Measurements from ENCODE around the gene SMARCAL1. TPM values are rescaled to one million over a fixed set of nuclear protein-coding genes. Genes with fewer than 3 reads are reported as not detected.
A peak's percentile ranks its signal among the peaks of the same experiment; 100 is the strongest.
"Not testable (repeated sequence)": the region's sequence is repeated elsewhere in the genome, so short reads cannot be mapped to it uniquely, and the experiment has no call there.

The SMARCAL1 gene
- total RNA-seq, 1 donor, result 20.3 TPM

DNA sequence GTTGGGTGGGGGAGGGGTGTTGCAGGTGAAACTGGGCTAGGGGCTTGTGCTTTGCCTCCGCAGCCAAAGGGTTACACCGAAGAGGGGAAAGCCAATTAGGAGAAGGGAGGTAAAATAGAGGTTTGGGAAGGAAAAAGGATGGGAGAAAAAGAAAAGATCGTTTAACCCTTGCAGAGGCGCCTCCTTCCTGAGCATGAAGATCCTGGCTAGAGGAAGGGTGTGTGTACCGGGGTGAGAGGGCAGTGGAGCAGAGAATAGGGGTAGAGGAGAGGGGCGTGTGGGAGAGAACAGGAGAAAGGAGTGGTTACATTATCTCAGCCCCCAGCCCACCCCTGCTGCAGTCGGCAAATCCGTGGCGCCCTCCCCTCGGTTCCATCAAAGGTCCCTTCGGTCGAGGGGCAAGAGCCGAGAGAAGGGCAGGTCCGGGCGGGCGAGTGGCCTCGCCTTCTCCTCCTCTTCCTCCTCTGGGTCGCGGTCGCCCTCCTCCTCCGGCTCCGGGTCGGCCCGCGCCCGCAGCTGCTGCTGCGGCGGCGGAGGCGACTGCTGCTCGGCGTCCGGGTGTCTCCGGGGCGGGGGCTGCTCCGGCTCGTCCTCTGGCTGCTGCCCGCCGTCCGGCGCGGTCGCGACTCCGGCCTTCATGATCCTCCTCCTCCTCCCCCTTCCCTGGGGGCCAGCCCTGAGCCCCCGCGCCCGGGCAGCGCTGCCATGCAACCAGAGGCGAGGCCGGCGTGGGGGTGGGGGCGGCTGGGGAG is 41.1 kb upstream of the SMARCAL1 start:
- no peak for DNase-seq (ENCODE audit: low read depth)
- TF ChIP-seq, protein P1, sequence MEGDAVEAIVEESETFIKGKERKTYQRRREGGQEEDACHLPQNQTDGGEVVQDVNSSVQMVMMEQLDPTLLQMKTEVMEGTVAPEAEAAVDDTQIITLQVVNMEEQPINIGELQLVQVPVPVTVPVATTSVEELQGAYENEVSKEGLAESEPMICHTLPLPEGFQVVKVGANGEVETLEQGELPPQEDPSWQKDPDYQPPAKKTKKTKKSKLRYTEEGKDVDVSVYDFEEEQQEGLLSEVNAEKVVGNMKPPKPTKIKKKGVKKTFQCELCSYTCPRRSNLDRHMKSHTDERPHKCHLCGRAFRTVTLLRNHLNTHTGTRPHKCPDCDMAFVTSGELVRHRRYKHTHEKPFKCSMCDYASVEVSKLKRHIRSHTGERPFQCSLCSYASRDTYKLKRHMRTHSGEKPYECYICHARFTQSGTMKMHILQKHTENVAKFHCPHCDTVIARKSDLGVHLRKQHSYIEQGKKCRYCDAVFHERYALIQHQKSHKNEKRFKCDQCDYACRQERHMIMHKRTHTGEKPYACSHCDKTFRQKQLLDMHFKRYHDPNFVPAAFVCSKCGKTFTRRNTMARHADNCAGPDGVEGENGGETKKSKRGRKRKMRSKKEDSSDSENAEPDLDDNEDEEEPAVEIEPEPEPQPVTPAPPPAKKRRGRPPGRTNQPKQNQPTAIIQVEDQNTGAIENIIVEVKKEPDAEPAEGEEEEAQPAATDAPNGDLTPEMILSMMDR (IDR thresholded peaks at IDR 0.05; ENCODE audit: insufficient read depth, low read depth, low read length), result no peak
- peak overlapping the region; percentile 66 for H3K4me3 ChIP-seq (ENCODE audit: low read depth, low read length)

DNA sequence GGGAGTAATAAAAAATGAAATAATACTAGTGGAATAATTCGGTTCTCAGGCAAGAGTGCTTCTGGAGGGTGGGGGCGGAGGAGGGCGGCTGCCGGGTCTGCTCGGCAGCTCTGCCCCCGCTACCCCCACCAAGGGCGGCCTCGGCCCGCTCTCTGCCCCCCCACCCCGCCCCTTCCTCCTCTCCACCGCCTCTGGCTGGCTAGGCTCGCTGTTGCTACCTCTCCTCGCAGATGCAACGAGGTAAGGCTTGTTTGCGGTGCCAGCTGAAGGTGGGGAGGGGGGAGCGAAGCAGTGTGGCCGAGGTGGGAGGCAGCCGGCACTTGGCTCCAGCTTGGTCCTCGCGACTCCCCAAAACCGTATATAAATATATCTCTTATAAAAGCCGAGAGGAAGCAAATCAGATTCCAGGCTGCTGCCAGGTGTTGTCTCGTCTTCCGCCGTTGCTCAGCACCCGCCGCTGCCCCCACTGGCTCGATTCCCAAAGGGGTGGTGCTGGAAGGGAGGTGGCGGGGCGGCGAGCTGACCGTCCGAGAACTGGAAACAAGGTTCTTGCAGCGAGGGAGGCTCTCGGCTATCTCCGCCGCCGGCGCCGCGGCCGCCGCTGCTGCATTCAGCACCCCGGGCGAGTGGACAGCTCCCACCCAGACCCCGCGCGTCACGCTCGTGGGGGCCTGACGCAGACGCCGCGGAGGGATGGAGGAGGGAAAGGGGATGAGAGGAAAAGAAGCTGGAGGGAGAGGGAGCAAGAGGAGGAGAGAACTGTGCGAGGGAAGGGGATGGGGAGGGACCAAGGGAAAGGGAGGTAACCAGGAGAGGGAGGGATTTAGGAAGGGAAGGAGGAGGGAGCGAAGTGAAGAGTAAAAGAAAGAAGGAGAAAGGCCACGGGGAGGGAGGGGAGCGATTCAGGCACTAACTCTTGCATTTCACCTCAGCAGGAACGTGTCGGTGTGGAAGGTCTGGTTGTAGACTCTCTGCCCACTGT is 40.3 kb upstream of the SMARCAL1 start, which contains the start of gene MARCHF4:
MARCHF4 (minus strand) TSS at position 763 of the 982 bp plus-strand sequence. CDS start 2,223 bp downstream, outside the sequence.
- H3K4me3 ChIP-seq (ENCODE audit: low read depth, low read length), result peak within 1 kb of the TSS; percentile 66
- TF ChIP-seq, protein P1 (IDR thresholded peaks at IDR 0.05; ENCODE audit: insufficient read depth, low read depth, low read length), result no peak
- DNase-seq (ENCODE audit: low read depth), result peak; percentile 89

DNA sequence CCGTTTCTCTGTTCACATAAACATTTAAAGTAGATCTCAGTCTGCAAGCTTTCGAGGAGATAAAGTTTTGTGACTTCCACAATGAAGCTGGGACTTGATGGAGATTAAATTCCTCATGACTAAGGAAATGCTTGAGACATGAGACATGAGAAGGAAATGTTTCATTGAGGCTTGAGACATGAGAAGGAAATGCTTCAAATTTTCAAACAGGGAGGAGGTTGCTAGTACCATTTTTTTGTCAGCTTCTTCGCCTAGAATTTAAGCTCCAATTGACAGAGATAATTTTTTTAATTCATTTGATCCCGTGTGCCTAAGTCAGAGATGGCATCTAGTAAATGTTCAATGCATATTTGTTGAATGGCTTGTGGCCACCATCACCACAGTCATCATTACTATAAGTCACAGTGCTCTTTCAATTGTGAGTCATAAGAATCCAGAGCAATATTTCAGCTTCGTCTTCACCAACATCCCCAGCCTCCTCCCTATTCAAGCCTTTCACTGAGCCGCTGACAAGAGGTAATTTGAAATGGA is 39.5 kb upstream of the SMARCAL1 start:
- DNase-seq (ENCODE audit: low read depth), result peak; percentile 62
- TF ChIP-seq, protein P1 (IDR thresholded peaks at IDR 0.05; ENCODE audit: insufficient read depth, low read depth, low read length), result no peak
- peak overlapping the region; percentile 66 for H3K4me3 ChIP-seq (ENCODE audit: low read depth, low read length)

DNA sequence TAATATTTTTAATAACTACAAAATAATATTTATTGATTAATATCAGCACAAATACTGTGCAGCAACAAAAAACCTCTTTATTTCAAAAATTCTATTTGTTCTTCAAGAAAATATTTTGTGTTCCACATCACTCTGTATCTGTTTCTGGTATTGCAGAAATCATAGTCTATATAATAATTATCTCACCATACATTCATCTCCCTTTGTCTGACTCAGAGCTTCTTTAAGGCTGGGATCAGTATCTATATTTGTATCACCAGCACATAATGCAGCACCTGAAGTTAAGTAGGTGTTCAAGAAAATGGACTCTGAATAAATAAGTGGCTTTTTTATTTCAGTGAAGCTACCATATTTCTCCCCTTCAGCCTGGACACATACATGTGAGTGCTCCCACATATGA is 38.4 kb upstream of the SMARCAL1 start:
- no peak for DNase-seq (ENCODE audit: low read depth)
- no peak overlapping the region for H3K4me3 ChIP-seq (ENCODE audit: low read depth, low read length)
- TF ChIP-seq, protein P1 (IDR thresholded peaks at IDR 0.05; ENCODE audit: insufficient read depth, low read depth, low read length), result no peak

DNA sequence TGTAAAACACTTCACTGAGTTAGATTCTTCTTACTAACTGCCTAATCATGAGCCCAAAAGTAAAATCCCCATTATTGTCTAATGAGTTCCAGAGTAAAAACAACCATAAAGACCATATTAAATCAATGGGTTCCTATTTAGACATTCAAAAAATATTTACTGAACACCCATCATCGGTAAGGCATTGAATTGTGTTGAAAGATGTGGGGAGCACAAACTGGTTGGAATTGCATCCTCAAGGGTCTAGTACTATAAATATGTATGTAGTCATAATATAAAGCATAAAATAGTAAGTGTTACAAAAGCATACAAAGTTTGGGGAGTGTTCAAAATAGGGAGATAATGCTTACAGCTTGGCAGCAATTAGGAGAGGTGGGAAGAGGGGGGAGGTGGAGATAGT is 37.0 kb upstream of the SMARCAL1 start:
- TF ChIP-seq, protein P1 (IDR thresholded peaks at IDR 0.05; ENCODE audit: insufficient read depth, low read depth, low read length), result no peak
- H3K4me3 ChIP-seq (ENCODE audit: low read depth, low read length), result no peak overlapping the region
- DNase-seq (ENCODE audit: low read depth), result no peak

DNA sequence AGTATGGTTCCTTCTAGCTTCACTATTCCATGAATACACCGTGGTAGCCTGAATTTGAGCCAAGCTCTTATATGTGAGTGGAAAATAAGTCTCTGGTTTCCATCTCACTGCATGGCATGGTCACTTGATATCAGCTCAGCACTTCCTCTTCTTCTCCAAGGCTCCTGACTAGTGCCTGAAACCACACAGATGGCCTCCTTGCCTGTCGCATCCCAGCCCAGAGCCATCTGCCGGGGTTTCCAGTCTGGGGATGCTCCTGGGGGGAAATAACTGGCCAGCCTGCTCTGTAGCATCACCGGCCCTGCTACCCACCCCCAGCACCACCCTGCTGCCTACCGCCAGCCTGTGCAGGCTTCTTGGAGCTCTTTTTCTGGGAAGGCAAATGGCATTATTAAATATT is 32.3 kb upstream of the SMARCAL1 start:
- no peak overlapping the region for H3K4me3 ChIP-seq (ENCODE audit: low read depth, low read length)
- no peak for DNase-seq (ENCODE audit: low read depth)
- TF ChIP-seq, protein P1 (IDR thresholded peaks at IDR 0.05; ENCODE audit: insufficient read depth, low read depth, low read length), result no peak

DNA sequence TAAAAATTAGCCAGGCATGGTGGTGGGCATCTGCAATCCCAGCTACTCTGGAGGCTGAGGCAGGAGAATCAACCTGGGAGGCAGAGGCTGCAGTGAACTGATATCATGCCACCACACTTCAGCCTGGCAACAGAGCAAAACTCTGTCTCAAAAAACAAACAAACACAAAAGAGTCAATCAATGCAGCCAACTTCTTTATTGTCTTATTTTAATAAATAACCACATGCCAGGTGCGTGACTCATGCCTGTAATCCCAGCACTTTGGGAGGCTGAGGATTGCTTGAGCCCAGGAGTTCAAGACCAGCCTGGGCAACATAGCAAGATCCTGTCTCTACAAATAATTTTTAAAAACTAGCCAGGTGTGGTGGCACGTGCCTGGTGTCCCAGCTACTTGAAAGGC is 27.9 kb upstream of the SMARCAL1 start:
- not testable (repeated sequence) for H3K4me3 ChIP-seq (ENCODE audit: low read depth, low read length); DNase-seq (ENCODE audit: low read depth)

Data from fibroblast of villous mesenchyme (primary cell).